GM21737 (cell line): ENCODE data around the gene FDXR.

Experiments used
- ATAC-seq: cut with Tn5 transposase; IDR thresholded peaks from one replicate; pipeline ENCODE4 v1.9.1; 2021; ENCODE audit warnings: mild to moderate bottlenecking, moderate library complexity; ENCODE audit not compliant: unreplicated experiment

Gene FDXR

DNA sequence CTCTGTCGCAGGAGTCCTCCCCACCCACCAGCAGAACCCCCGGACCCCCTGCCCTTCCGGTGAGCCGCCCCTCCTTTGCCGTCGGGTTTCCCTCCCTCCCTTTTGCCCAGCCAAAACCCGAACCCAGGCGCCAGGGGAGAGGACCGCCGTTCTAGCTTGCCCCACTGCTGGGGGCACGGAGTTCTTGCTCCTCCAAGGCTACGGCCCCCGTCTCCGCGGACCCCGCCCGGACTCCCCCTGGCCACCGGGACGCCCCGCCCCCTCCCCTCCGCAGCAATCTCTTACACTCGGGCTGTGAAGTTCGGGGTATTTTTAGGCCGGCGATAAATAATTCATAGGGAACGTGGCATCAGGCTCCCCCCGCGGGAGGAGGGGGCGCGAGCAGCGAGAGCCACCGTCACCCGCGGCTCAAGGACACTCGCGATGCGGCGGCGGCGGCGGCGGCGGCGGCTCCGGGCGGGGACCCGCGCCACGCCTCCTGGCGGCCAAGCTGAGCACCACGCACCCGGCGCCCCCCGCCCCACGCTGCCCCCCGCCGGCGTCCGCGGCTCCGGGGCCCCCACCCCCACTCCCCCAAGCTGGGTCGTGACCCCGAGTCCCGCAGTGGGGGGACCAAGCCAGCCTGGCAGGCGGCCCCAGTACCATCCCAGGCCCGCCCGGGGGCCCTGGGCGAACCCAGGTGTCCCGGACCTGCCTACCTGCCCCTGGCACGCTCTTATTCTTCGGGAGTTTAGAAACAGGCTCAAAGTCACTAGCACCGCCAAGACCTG is 13.2 kb downstream of the FDXR start, which contains the start of gene GRIN2C:
TSS of gene GRIN2C (minus strand) at position 427 of the 770 bp plus-strand sequence. CDS start 4,793 bp downstream, outside the sequence.
- ATAC-seq: no peak

DNA sequence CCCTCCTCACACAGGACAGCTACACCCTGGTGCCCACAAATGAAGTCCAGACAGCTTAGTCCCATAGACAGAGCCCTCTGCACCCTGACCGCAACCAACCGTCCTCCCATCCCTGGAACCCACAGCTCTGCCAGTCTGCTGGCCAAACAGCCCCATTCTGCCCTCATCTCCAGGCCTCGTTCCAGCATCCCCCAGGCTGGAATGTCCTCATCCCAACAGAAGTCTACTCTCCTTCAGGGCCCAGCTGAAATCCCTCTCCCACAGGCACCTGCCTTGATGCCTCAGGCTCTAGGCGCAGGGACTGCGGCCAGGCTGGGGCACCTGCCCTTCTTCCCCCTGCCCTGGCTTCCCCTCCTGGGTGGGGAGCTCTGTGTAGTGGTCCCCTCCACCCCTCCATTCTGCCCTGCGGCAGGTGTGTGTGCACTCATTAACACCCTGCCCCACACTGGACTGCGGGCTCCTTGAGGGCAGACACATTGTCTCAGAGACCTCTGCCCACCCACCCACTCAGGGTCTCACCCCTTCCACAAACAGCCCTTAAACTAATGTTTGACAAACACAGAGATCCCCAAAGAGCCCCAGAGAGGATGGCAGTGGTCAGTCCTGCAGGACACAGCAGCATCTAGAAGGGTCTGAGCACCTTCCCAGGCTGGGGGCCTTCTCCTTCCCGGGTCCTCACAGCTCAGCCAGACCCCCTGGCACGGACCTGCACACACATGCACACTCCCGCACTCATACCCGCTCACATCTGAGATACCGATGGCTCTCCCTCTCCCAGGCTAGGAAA is 13.9 kb downstream of the FDXR start:
- no peak for ATAC-seq

DNA sequence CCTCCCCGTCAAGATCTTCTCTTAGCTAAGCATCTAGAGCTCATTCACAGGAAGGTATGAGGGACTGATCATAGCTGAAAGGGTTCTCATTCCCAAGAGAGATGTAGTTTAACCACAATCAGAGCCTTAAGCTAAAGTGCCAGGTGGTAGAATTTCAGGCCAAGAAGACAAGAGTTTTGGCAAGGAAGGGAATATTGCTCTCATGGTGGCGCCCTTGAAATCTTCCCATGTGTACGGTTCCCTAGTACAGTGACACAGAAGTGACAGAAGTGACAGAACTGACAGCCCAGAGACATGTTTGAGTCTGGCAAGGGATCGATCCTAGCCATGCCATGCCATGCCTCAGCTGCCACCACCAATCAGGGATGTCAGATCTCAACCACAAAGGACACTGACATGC is 15.6 kb downstream of the FDXR start:
- no peak for ATAC-seq

DNA sequence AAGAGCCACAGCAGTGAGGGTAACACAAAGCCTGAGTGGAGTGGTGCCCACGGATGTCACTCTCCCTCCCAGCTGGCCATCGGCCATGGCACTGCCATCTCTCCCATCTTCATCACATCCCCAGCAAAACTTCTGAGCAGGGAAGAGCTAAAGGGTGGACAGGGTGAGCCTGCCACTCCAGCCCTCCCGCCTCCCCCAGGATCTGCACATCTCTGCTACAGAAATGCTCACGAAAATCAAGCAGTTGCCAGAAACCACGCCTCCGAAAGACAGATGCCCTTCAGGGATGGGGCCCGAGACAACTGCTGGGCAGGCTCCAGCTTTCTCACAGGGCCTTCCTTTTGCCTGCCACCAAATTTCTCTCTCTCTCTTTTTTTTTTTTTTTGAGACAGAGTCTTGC is 16.7 kb downstream of the FDXR start:
- ATAC-seq: no peak

DNA sequence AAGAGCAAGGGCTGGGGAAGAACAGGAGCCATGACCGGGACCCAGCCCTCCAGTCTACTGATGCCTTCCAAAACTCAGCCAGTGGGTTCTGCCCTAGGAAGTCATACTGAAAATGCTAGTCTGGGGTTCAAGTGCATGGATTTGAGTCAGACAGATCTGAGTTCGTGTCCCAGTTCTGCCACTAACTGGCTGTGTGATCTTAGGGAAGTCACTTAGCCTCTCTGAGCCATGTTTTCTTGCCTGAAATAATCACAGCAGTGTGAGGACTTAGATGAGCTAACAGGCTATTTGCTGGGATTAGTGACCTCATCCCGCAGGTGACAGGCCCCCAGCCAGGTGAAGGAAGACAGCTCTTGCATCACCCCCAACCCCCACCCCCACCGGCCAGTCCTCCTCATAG is 17.5 kb downstream of the FDXR start:
- no peak for ATAC-seq

DNA sequence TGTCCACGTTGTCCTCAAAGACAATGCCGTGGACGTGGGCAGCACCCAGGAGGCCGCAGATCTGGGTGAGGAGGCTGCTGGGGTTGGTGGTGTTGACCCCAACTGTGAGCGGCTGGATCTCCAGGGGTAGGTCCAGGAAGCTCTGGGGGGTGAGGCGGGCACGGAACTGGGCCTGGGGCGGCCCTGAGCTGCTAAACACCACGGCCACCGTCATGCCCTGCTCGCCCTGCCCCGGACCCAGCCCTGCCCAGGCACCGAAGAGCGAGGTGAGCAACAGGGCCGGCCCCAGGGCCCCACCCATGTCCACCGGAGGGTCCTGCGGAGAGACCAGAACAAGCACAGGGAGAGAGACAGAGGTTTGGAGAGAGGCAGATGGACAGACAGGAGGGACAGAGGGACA is 18.0 kb downstream of the FDXR start:
- no peak for ATAC-seq

DNA sequence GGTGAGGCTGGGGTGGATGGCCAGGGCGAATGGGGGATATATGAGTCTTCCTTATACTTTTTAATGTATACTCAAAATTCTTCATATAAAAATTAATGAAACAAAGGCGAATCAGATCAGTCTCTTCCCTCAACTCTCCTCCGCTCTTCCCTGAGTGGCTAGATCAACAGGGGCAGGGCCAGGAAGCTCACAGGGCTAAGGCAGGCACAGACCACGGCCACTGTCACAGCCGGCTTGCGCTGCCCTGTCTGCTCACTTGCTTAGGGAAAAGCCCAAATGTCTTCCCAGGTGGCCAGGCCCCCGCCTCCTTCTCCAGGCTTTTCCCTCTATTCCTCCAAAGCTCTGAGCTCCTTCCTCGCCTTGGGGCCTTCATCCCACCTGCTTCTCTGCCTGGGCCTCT is 19.1 kb downstream of the FDXR start:
- no peak for ATAC-seq

DNA sequence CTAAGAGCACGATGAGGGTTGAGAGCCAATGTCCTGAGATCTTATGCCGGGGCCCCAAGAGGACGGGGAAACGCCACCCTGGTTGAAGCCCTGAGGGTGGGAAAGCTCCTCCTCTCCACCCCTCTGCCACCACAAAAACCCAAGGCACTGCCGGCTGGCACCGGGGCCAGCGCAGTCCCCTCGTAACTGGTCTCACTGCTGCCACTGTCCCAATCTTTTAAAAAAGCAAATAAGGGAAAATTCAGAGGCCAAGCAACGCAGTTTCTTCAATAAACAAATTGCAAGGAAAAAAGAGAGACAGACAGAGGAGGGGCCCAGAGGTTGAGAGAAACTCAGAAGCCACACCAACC is 19.8 kb downstream of the FDXR start:
- ATAC-seq: no peak

DNA sequence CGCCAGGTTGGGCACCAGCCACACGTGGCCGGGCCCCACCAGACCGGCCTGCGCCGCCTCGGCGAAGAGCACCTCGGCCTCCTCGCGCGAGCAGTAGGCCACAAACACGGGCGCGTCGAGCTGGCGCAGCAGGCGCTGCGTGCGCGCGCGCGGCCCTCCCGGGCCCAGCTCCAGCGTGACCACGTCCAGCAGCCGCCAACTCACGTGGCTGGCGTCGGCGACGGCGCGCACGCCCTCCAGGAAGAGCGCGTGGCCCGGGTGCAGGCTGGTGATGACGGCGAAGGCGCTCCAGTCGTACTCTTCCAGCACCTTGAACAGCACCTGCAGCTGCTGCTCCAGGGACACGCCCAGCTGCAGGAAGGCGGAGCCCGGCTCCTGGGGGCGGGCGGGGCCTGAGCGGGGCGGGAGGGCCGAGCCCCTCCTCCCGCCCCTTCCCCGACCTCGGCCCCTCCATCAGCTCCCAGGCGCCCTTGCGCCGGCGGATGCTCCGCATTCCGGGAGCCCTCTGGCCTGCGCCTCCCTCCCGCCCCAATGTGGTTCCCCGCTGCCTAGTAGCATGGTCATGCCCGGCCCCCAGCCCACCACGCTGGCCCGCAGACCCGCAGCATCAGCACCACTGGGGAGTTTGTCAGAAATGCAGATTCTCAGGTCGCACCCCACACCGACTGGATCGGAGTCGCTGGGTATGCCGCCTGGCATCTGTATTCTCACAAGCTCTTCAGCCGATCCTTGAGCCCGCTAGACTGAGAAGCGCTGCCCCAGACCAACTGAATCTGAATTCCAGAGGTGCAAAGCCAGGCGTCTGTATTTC is 20.4 kb downstream of the FDXR start:
- ATAC-seq: no peak

DNA sequence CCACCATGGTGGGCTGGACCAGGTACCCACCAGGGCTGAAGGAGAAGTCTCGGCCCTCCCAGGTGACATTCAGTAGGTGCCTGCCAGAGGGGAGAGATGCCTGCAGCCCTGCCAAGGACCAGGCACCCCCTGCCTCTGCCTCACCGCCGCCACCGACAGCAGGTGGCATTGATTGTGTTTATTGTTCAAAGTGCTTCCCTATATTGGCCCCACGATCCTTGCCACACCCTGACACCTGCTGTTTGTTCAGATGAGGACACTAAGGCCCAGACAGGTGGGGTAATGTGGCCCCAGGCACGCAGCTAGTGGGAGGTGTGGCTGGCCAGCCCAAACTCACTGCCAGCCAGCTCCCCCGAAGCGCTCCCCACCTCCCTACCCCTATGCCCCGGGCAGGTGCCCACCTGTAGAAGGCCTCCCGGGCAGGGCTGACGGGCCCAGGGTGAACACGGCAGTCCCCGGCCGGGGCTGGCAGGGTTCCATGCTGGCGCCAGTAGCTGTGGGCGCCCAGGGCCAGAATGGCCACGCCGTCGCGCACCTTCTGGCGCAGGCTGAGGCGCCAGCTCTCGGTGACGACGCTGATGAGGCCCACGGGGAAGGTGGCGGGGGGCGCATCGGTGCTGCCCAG is 21.1 kb downstream of the FDXR start:
- no peak for ATAC-seq

DNA sequence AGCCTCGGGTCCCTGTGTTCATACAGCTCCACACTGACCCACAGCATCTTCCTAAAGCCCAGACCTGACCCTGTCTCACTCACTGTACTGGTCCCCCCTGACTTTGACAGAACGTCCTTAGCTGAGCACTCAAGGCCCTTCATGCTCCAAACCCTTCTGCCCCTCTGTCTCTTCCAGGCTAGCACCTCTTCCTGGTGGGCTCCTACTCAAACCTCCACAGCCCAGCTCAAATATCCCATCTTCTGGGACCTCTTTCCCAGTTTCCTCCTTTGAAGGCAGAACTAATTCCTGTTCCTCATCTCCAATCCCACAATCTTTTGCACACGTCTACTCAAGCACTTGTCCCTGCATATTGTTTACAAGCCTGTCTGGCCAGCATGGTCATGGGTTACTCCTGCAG is 21.9 kb downstream of the FDXR start:
- no peak for ATAC-seq

DNA sequence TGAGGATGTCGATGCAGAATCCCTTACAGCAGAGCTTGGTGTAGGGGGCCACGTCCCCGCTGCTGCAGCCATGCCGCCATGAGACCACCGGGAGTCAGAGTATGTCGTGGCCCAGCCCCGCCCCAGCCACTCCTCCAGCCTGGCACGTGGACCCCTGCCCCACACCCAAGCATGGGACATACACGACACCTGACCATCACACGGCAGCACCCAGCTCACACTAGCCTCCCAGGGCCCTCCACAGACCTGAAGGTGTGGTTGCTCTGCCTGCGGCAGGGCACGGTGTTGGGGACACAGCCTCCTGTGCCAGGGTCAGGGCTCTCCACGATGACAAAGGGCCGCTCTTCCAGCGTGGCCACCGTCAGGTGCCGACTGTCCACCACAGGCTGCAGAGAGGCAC is 22.5 kb downstream of the FDXR start:
- no peak for ATAC-seq

DNA sequence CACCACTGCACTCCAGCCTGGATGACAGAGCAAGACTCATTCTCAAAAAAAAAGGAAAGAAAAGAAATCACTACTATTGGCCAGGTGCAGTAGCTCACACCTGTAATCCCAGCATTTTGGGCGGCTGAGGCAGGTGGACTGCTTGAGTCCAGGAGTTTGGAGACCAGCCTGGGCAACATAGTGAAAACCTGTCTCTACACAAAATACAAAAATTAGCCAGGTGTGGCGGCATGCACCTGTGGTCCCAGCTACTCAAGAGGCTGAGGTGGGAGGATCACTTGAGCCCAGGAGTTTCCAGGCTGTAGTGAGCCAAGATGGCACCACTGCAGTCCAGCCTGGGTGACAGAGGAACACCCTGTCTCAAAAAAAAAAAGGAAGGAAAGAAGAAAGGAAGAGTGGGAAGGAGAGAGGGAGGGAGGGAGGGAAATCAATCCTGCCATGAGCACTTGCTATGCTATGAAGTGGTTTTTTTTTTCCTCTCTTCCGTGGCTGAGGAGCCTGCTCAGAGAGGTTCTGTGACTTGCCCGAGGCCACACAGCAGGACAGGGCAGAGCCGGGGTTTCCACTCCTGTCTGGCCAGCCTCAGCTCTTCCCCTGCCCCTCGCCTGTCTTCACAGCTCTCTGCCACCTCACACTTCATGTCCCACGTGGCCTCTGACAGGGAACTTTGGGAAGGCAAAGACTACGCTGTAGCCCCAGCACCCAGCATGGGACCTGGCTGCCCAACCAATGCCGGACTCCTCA is 24.0 kb downstream of the FDXR start:
- ATAC-seq: no peak

DNA sequence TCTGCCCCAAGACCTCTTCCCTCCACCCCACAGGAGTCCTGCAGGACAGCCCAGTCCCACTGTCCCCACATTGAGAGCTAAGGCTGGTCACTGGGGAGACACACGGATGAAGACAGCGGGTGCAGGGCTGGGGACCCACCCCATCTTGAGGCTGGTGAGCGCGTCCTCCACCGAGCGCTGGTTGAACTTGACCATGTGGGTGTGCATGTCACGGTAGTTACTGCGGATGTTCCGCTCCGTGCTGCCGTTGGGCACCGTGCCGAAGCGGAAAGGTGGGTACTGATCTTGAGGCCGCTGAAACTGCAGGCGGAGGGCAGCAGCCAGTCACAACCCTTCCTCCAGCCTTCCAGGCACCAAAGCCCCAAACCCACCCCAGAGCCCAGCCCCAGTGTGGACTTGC is 26.2 kb downstream of the FDXR start:
- no peak for ATAC-seq

DNA sequence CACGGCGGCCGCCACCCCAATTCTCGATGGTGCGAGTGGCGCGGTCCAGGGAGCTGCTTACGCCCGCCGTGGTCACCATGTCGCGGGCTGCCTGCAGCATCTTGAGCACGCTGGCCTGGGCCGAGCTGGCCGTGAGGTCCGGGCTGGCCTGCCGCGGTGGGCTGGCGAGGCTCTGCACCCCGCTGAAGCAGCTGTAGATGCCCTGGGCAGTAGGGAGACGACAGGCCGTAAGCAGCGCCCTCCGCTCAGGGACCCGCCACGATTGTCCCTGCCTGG is 29.5 kb downstream of the FDXR start:
- ATAC-seq: no peak

DNA sequence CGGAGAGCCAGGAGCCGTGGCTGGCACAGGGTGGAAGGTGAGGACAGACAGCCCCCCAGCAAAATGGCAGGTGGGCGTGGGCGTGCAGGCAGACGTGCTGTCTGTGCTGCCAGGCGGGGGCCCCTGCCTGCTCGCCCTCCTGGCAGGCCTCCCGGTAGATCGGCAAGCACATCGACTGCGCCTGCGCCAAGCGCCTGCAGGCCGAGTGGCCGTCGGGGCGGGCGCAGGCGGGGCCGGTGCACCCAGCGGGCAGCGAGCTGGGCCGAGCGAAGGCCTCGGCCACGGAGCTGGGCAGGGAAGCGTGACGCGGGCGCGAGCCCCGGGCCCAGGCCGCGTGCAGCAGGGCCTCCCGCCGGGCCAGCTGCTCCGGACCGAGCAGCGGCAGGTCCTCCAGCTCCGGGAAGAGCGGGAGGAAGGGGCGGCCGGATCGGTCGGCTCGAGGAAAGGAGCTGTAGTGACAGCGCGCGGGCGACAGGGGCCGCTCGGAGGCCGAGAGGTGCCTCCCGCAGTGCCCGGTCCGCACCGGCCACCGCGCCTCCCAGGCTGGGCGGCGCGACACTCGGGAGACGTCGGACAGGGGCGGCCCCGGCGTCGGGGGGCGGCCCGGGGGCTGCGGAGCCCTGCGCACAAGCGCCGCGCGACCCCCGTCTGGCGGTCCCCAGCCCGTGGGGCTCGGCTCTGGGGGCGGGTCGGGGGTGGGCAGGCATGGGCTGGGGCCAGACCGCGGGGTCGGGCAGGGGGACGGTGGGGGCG is 30.0 kb downstream of the FDXR start:
- no peak for ATAC-seq

DNA sequence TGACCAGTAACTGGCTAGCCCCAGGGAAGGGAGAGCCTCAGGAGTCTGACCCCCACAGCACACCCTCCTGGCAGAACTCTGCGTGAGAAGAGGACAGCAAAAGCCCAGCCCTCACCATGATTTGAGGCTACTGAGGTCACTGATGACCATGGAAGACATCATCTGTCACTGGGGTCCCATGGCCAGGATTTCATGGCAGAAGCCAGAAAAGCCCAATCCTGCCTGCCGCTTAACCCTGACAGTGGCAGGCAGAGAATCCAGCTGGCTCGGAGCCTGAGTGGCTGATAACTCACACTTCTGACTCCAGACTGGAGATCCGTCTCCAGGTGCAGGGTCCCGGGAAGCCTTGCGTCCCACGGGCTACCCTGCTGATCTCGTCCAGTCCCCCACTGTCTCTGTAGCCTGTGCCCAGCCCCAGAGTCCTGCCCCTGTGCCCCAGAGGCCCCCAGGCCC is 30.6 kb downstream of the FDXR start:
- ATAC-seq: no peak

DNA sequence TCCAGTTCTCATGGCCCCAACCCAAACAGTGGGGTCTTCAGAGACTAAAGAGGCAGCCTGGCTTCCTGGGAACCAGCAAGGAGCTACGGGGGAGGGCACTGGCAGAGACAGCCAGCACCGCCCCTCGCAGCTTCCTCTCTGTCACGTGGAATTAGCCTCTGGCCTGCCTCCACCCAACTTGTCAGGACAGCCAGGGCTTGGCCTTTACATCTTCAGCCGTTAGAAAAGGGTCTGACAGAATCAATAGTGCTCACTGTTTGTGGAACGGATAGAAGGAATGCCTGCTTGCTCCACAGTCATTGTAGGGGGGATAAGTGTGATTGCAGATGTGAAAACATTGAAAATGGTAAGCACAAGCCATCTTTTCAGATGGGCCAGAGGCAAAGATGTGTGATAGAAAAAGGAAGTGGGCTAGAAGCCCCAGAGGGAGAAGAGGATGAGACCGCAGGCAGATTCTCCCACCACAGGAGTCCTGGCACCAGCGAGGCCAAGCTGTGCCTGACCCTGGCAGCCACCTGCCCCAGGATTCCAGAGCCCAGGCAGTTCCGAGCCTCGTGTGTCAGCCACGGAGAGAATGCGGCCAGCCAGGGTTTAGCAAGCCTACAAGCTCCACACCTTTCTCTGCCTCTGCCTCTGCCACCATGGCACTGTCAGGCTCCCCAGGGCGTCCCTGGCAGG is 31.7 kb downstream of the FDXR start:
- ATAC-seq: no peak
